ENCODE data around the gene RICTOR.
"Not testable (repeated sequence)": the region's sequence is repeated elsewhere in the genome, so short reads cannot be mapped to it uniquely, and the experiment has no call there.

RICTOR gene

GRCh38 chr5:39006650-39007049, 67.5 kb downstream of the RICTOR start:
- DNase-seq (ENCODE audit: low read depth in 2 of 2) = no peak

DNA sequence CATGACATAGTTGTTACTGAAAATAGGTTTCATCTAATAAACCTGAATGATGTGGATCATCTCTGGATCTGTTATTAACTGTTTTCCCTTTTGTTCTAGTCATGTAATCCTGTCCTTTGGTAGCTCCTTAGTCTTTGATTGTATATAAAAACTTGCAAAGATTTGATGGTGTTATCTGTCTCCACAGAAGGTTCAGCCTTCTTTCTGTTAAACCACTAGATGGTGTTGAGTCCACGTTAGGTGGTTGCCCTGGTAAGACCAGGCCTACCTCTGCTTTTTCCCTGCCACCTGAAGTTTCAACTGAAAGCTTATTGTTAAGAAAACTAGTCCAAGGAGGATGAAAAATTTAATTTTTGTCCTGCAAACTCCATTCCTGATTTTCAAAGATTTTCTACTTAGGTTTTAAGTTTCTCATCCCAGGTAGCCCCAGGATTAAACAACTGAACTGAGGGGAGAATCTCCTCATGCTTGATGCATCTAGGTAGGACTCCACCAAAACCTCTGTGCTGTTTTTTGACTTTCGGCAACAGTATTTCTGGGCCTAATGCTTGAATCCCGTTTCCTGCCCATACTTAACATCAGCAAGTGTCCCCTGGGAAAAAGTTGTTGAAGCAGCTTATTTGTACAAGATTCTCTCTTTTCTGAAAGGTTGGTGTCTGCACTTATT, 68.5 kb downstream of the RICTOR start:
- no peak for DNase-seq (ENCODE audit: low read depth in 2 of 2)

GRCh38 chr5:39001683-39002082, 72.5 kb downstream of the RICTOR start:
- no peak for DNase-seq (ENCODE audit: low read depth in 2 of 2)

- no peak for DNase-seq (ENCODE audit: low read depth in 2 of 2)
Measured at GRCh38 chr5:38999037-38999436, 75.2 kb downstream of the RICTOR start.

- DNase-seq (ENCODE audit: low read depth in 2 of 2) = no peak
Measured at GRCh38 chr5:38997591-38997990, 76.6 kb downstream of the RICTOR start.

DNA sequence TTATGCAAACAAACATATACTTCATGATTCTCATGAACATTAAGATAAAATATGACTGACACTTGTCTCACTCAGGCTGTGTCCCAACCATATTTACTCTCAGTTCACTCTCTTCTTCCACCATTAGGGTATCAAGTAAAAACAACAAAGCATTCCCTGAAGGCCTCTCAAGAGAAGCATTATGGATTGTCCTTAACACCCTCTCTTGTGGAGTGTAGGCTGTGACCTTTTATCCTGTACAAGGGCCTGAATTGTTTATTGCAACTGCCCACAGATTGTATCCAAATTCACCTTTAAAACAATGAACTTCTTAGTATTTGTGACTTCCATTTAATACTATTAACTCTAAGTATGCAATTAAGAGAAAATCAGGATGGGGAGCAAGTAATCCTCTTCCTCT, 78.1 kb downstream of the RICTOR start:
- DNase-seq (ENCODE audit: low read depth in 2 of 2) = no peak

DNA sequence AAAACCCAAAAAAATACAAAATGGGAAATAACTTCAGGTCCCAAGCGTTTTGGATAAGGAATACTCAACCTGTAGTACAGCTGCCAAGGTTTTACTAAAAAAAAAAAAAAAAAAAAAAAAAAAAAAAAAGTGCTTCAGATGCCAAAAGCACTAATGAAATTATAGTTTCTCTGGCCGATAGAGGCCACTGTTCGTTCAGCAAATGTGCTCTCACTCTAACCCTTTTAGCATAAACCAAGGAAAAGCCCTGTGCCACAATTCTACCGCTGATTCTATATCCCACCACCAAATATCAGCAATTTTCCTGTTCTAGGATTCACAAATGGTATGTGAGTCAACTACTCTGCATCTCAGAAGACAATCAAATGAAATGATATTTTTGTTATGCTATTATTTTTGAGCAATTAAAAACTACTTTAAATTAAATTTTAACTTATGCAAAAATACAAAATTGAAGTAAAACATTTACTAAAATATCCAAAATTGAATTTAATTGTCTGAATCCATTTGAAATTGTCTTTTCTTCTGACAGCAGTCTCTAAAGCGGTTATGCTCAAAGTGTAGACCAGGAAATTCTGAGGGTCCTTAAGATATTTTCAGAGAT, 79.8 kb downstream of the RICTOR start:
- peak in 1 of 2 experiments; percentile 55 for DNase-seq (ENCODE audit: low read depth in 2 of 2)

DNA sequence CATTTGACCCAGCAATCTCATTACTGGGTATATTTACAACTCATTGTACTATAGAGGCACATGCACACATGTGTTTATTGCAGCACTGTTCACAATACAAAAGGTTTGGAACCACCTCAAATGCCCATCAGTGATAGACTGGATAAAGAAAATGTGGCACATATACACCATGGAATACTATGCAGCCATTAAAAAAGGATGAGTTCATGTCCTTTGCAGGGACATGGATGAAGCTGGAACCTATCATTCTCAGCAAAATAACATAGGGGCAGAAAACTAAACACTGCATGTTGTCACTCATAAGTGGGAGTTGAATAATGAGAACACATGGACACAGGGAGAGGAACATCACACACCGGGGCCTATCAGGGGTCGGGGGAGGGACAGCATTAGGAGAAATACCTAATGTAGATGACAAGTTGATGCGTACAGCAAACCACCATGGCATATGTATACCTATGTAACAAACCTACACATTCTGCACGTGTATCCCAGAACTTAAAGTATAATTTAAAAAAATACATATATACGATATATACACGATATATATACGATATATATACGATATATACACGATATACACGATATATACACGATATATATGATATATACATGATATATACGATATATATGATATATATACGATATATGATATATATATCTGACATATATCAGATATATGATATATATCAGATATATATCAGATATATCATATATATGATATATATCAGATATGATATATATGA, 84.1 kb downstream of the RICTOR start:
- not testable (repeated sequence) for DNase-seq (ENCODE audit: low read depth in 2 of 2)

DNA sequence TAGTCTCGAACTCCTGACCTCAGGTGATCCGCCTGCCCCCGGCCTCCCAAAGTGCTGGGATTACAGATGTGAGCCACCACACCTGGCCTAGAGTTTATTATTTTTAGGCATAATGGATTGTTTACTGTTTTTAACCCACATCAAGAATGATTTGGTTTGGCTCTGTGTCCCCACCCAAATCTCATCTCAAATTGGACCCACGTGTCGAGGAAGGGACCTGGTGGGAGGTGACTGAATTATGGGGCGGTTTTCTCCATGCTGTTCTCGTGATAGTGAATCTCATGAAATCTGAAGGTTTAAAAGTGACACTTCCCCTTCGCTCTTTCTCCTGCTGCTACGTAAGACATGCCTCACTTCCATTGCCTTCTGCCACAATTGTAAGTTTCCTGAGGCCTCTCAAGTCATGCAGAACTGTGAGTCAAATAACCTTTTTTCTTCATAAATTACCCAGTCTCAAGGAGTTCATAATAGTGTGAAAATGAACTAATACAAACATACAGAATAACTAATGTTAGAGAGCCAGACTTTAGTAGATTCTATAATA, 88.2 kb downstream of the RICTOR start:
- DNase-seq (ENCODE audit: low read depth in 2 of 2) = no peak

DNA sequence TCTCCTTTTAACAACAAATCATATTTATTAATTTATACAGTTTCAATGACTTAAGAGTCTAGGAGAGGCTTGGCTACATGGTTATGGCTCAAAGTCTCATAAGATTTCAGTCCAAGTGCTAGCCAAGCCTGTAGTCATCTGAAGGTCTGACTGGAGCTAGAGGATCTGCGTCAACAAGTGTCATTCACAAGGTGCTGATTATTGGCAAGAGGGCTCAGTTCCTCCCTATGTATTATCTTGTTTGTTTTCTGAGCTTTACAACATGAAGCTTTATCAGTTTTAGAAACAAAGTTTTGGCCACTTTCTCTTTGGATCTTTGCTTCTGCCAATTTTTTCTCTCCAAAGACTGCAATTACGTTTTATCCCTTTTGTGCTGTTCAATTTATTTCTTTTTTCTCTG, 94.7 kb downstream of the RICTOR start:
- DNase-seq (ENCODE audit: low read depth in 2 of 2) = no peak

- DNase-seq (ENCODE audit: low read depth in 2 of 2) = no peak
Measured at GRCh38 chr5:38978036-38978435, 96.2 kb downstream of the RICTOR start.

GRCh38 chr5:38968665-38969064, 105.5 kb downstream of the RICTOR start:
- DNase-seq (ENCODE audit: low read depth in 2 of 2) = no peak

DNA sequence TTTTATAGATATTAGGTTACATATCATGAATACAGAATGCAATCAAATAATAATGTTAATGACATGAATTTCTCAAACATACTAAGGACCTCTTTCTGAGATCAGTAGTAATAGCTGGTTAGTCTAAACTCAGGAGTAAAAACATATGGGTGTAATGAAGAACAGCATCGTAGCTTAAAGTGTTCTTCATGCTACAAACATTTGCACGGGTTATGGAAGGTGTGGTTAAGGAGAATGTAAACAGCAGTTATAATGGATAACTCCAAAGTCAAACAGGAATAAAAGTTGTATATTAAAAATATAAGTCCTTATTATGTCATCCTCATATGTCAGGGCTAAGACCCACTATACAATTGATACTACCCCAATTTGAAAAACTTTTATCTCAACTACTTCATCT, 112.5 kb downstream of the RICTOR start:
- no peak for DNase-seq (ENCODE audit: low read depth in 2 of 2)

- DNase-seq (ENCODE audit: low read depth in 2 of 2) = no peak
Measured at GRCh38 chr5:38953426-38954012, 120.7 kb downstream of the RICTOR start.

- DNase-seq (ENCODE audit: low read depth in 2 of 2) = peak in 1 of 2 experiments; percentile 8
Measured at GRCh38 chr5:38948501-38948900, 125.7 kb downstream of the RICTOR start.

- no peak for DNase-seq (ENCODE audit: low read depth in 2 of 2)
Measured at GRCh38 chr5:38944282-38944681, 129.9 kb downstream of the RICTOR start.

DNA sequence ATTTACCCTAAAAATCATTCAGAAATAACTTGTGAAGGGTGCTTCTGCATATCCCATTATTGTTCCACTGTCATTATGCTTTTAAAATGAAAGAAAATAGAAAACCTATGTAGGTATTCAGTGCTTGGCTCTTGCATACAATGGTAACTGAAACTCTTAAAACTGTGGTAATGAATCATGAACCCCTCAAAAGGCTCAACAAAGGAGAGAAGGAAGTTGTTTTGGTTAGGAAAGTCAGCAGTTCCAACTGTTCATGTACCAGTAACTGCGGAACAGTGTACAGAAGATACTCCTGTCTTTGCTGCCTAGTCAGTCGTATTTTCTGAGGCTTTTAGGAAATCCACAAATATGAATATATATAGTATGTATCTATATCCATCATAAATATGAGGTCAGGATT, 132.3 kb downstream of the RICTOR start:
- no peak for DNase-seq (ENCODE audit: low read depth in 2 of 2)

GRCh38 chr5:38940230-38940858, 133.9 kb downstream of the RICTOR start:
- no peak for DNase-seq (ENCODE audit: low read depth in 2 of 2)

DNA sequence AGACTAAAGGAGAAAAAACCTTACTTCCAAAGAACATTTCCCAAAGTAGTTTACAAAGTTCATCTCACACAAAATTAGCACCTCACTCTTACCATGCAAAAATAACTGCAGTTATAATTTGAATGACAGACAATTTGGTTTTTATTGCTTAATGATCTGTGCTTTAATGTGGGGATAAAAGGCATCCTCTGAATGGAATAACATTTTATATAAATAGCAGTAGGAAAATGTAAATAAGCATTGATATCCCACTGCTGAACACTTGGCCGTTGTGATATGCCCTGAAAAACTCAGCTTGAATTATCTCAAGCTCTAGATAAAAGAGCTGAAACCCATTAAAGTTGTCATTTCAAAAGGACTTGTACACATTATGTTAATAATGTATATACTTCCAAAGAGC, 135.2 kb downstream of the RICTOR start:
- DNase-seq (ENCODE audit: low read depth in 2 of 2) = no peak

GRCh38 chr5:38938424-38938823, 135.8 kb downstream of the RICTOR start:
- no peak for DNase-seq (ENCODE audit: low read depth in 2 of 2)

- no peak for DNase-seq (ENCODE audit: low read depth in 2 of 2)
Measured at GRCh38 chr5:38936269-38936668, 137.9 kb downstream of the RICTOR start.

GRCh38 chr5:38935437-38935836, 138.8 kb downstream of the RICTOR start:
- no peak for DNase-seq (ENCODE audit: low read depth in 2 of 2)

All from fibroblast of skin of left quadriceps (primary cell).